HG03196 (cell line): ENCODE data around the gene CSAD.
A peak's percentile ranks its signal among the peaks of the same experiment; 100 is the strongest.

ENCODE experiments used
- ATAC-seq: cut with Tn5 transposase; IDR thresholded peaks from one replicate; pipeline ENCODE4 v1.9.1; 2021; ENCODE audit not compliant: unreplicated experiment

CSAD gene

GRCh38 chr12:53180220-53180930 lies at the start of gene CSAD, which contains the start of gene ZNF740:
Gene CSAD, minus strand, starts transcription at chr12:53180925. Its CDS starts 7,455 bp downstream, at chr12:53173470.
Gene ZNF740, plus strand, starts transcription at chr12:53180722. Its CDS starts 1,262 bp downstream, at chr12:53181984.
- ATAC-seq: peak; percentile 95

- no peak for ATAC-seq
Measured at GRCh38 chr12:53230108-53230845, 49.6 kb upstream of the CSAD start.

- no peak for ATAC-seq
Measured at GRCh38 chr12:53229454-53229853, 48.7 kb upstream of the CSAD start.

GRCh38 chr12:53227836-53228235 lies 47.1 kb upstream of the CSAD start:
- no peak for ATAC-seq

GRCh38 chr12:53227341-53227740 lies 46.6 kb upstream of the CSAD start:
- no peak for ATAC-seq

GRCh38 chr12:53226815-53227214 lies 46.1 kb upstream of the CSAD start:
- no peak for ATAC-seq

GRCh38 chr12:53225635-53226424 lies 45.1 kb upstream of the CSAD start:
- no peak for ATAC-seq

GRCh38 chr12:53224897-53225634 lies 44.3 kb upstream of the CSAD start:
- no peak for ATAC-seq

- no peak for ATAC-seq
Measured at GRCh38 chr12:53224061-53224896, 43.6 kb upstream of the CSAD start.

GRCh38 chr12:53223389-53224060 lies 42.8 kb upstream of the CSAD start:
- no peak for ATAC-seq

- ATAC-seq: no peak
Measured at GRCh38 chr12:53222806-53223261, 42.1 kb upstream of the CSAD start.

- no peak for ATAC-seq
Measured at GRCh38 chr12:53222170-53222721, 41.5 kb upstream of the CSAD start.

- peak; percentile 29 for ATAC-seq
Measured at GRCh38 chr12:53221203-53222080, 40.7 kb upstream of the CSAD start.

GRCh38 chr12:53220694-53221202 lies 40.0 kb upstream of the CSAD start:
- ATAC-seq: peak; percentile 51

GRCh38 chr12:53219956-53220693 lies 39.4 kb upstream of the CSAD start:
- no peak for ATAC-seq

- no peak for ATAC-seq
Measured at GRCh38 chr12:53219292-53219955, 38.7 kb upstream of the CSAD start.
